ENCODE results near the gene WSCD2. TPM values are rescaled to one million over a fixed set of nuclear protein-coding genes. Genes with fewer than 3 reads are reported as not detected.
A peak's percentile ranks its signal among the peaks of the same experiment; 100 is the strongest.

The WSCD2 gene
- polyA plus RNA-seq (5.8 and 7.8 TPM in 2 replicates), polyA minus RNA-seq (19.5 and 25.0 TPM in 2 replicates)

- no peaks in the 10 kb centered on the region for H3F3A ChIP-seq (ENCODE audit: insufficient read depth, low read length, poor library complexity, severe bottlenecking)
- H3K79me2 ChIP-seq (replicated peaks; ENCODE audit: insufficient read depth, low read length), result no peaks in the 10 kb centered on the region
- no peaks in the 10 kb centered on the region for H3K27me3 ChIP-seq (ENCODE audit: insufficient read depth, low read depth, low read length)
- H3K36me3 ChIP-seq (ENCODE audit: insufficient read depth, low read length), result no peaks in the 10 kb centered on the region
- H4K20me1 ChIP-seq (ENCODE audit: insufficient read depth), result no peaks in the 10 kb centered on the region
- no peaks in the 10 kb centered on the region for H3K9me3 ChIP-seq (ENCODE audit: low read length)
- H3K9me2 ChIP-seq (ENCODE audit: insufficient read depth, low read length), result no peaks in the 10 kb centered on the region
- H2AFZ ChIP-seq (ENCODE audit: low read depth, low read length), result peak within 1 kb of the TSS; percentile 18
- H3K4me3 ChIP-seq (ENCODE audit: low read length), result peak within 1 kb of the TSS; percentile 85
- H3K9ac ChIP-seq (ENCODE audit: low read length), result peak within 1 kb of the TSS; percentile 66
- peak within 1 kb of the TSS; percentile 76 for H3K4me2 ChIP-seq (ENCODE audit: low read length)
- TF ChIP-seq POLR2AphosphoS5 (IDR thresholded peaks at IDR 0.05) (peak; percentile 22), SMC3 (conservative IDR thresholded peaks at IDR 0.05; ENCODE audit: poor library complexity) (peak; percentile 93), REST (IDR thresholded peaks at IDR 0.05; ENCODE audit: borderline replicate concordance) (no peak), TAF1 (IDR thresholded peaks at IDR 0.05; ENCODE audit: low read depth) (peak; percentile 59), EP300 (conservative IDR thresholded peaks at IDR 0.05; ENCODE audit: poor library complexity, severe bottlenecking) (peak; percentile 19), EZH2 (IDR thresholded peaks at IDR 0.05; ENCODE audit: borderline replicate concordance, insufficient read depth, low read length, poor library complexity, severe bottlenecking) (no peak), RAD21 (conservative IDR thresholded peaks at IDR 0.05) (peak; percentile 89), MXI1 (conservative IDR thresholded peaks at IDR 0.05; ENCODE audit: poor library complexity, severe bottlenecking) (peak; percentile 62)
- TF ChIP-seq, protein P1, sequence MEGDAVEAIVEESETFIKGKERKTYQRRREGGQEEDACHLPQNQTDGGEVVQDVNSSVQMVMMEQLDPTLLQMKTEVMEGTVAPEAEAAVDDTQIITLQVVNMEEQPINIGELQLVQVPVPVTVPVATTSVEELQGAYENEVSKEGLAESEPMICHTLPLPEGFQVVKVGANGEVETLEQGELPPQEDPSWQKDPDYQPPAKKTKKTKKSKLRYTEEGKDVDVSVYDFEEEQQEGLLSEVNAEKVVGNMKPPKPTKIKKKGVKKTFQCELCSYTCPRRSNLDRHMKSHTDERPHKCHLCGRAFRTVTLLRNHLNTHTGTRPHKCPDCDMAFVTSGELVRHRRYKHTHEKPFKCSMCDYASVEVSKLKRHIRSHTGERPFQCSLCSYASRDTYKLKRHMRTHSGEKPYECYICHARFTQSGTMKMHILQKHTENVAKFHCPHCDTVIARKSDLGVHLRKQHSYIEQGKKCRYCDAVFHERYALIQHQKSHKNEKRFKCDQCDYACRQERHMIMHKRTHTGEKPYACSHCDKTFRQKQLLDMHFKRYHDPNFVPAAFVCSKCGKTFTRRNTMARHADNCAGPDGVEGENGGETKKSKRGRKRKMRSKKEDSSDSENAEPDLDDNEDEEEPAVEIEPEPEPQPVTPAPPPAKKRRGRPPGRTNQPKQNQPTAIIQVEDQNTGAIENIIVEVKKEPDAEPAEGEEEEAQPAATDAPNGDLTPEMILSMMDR (IDR thresholded peaks at IDR 0.05; ENCODE audit: poor library complexity, severe bottlenecking), result peak; percentile 93
- H3K27ac ChIP-seq (ENCODE audit: low read length), result peak within 1 kb of the TSS; percentile 61
These were observed at the start of gene WSCD2 for GRCh38 chr12:108129017-108129812. Gene WSCD2, plus strand, starts transcription at chr12:108129288. Its CDS starts 66,545 bp downstream, at chr12:108195833.

DNA sequence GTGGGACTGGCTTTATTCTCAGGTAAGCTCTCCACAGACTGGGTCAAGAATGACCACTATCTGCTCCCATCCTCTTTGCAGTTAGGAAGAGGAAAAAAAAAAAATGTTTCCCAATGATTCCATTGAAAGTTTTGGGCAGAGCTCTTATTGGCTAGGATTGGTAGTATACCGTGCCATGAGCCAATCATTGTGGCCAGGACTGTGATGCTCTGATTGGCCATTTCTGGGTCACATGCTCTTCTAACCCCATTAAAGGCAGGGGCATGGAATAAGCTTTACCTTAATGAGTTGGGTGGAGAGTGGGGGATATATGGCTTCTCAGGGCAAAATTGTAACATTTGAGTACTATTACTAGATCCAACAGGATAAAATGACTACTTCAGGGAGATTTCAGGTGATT lies 49.4 kb upstream of the WSCD2 start:
- Histone ChIP-seq H3K27ac (ENCODE audit: low read length) (no peak overlapping the region), H3K79me2 (replicated peaks; ENCODE audit: insufficient read depth, low read length) (no peaks in the 10 kb centered on the region), H3K27me3 (ENCODE audit: insufficient read depth, low read depth, low read length) (no peaks in the 10 kb centered on the region), H2AFZ (ENCODE audit: low read depth, low read length) (no peak overlapping the region), H3F3A (ENCODE audit: insufficient read depth, low read length, poor library complexity, severe bottlenecking) (no peaks in the 10 kb centered on the region), H3K4me3 (ENCODE audit: low read length) (no peak overlapping the region), H4K20me1 (ENCODE audit: insufficient read depth) (no peaks in the 10 kb centered on the region), H3K36me3 (ENCODE audit: insufficient read depth, low read length) (no peaks in the 10 kb centered on the region), H3K9me2 (ENCODE audit: insufficient read depth, low read length) (no peaks in the 10 kb centered on the region), H3K9me3 (ENCODE audit: low read length) (peaks cover 7% of the 10 kb centered on the region), H3K4me2 (ENCODE audit: low read length) (no peak overlapping the region), H3K9ac (ENCODE audit: low read length) (no peak overlapping the region)
- TF ChIP-seq RAD21 (conservative IDR thresholded peaks at IDR 0.05) (no peak), POLR2AphosphoS5 (IDR thresholded peaks at IDR 0.05) (no peak), SMC3 (conservative IDR thresholded peaks at IDR 0.05; ENCODE audit: poor library complexity) (no peak), EP300 (conservative IDR thresholded peaks at IDR 0.05; ENCODE audit: poor library complexity, severe bottlenecking) (no peak), EZH2 (IDR thresholded peaks at IDR 0.05; ENCODE audit: borderline replicate concordance, insufficient read depth, low read length, poor library complexity, severe bottlenecking) (no peak)
- TF ChIP-seq, protein P1 (IDR thresholded peaks at IDR 0.05; ENCODE audit: poor library complexity, severe bottlenecking), result no peak

Data from neural cell (in vitro differentiated cells).